OCI-LY7 (cell line): ENCODE measurements around the gene EXOC3L2.

Experiments
- CTCF ChIP-seq: fragments of 200-600 bp; sonication (generic); conservative IDR thresholded peaks from 2 replicates; pipeline ENCODE4 v1.5.1; 2014; ENCODE audit warnings: mild to moderate bottlenecking, antibody characterized with exemption, low read length, moderate library complexity, mixed read lengths
- EZH2phosphoT487 ChIP-seq: fragments of 200-600 bp; sonication (generic); IDR thresholded peaks from 2 replicates; pipeline ENCODE4 v1.6.1; 2018; ENCODE audit warnings: low read depth, borderline replicate concordance, mild to moderate bottlenecking, mixed run types, antibody characterized with exemption, low read length, moderate library complexity, mixed read lengths

GRCh38 chr19:45171211-45171623 lies 74.0 kb downstream of the EXOC3L2 start:
- TF ChIP-seq CTCF (no peak), EZH2phosphoT487 (no peak)
